H1 (cell line): ENCODE data around the gene ZNF488. TPM values are rescaled to one million over a fixed set of nuclear protein-coding genes. Genes with fewer than 3 reads are reported as not detected.

Source experiments
- CTCF ChIA-PET: fragments of 300-600 bp; sonication (Branson Sonifier 250); formaldehyde crosslinking; loops from one replicate; lab custom pipeline; 2021; ENCODE audit not compliant: partially characterized antibody; lab: Charles Lee
- POLR2A ChIA-PET: fragments of 300-600 bp; sonication (Branson Sonifier 250); formaldehyde crosslinking; loops from one replicate; lab custom pipeline; 2021; ENCODE audit warnings: inconsistent platforms; ENCODE audit not compliant: partially characterized antibody; lab: Charles Lee
- DNase-seq, 2 experiments: peaks; one replicate each; pipeline versions ENCODE4 v3.0.0 to v3.0.0-alpha.2; 2010 to 2022; ENCODE audit warnings: low spot score in 2 of 2, low read depth in 1 of 2, mixed read lengths in 1 of 2
- FAIRE-seq: peaks from 2 replicates; lab custom pipeline; 2011; peaks lifted over from hg19 to GRCh38; lab: Jason Lieb, UNC
- H2AFZ ChIP-seq: 2 replicates; pipeline ENCODE4 v1.8.1; 2012; ENCODE audit warnings: low read length, inconsistent platforms
- H2AK5ac ChIP-seq: 2 replicates; pipeline ENCODE4 v1.6.1; 2013; ENCODE audit warnings: low read depth, low read length
- H2BK120ac ChIP-seq: replicated peaks from 2 replicates; pipeline ENCODE3; 2013; ENCODE audit warnings: low read depth, low read length, inconsistent platforms
- H2BK12ac ChIP-seq: 2 replicates; pipeline ENCODE4 v1.6.1; 2013; ENCODE audit warnings: low read depth, low read length
- H2BK15ac ChIP-seq: 2 replicates; pipeline ENCODE4 v1.6.1; 2013; ENCODE audit warnings: low read length
- H2BK20ac ChIP-seq: 2 replicates; pipeline ENCODE4 v1.6.1; 2013; ENCODE audit warnings: low read length
- H2BK5ac ChIP-seq: 2 replicates; pipeline ENCODE4 v1.6.1; 2013; ENCODE audit warnings: low read depth, low read length
- H3K14ac ChIP-seq: 2 replicates; pipeline ENCODE4 v1.6.1; 2013; ENCODE audit warnings: inconsistent platforms; ENCODE audit not compliant: insufficient read length
- H3K18ac ChIP-seq: 2 replicates; pipeline ENCODE4 v1.6.1; 2013; ENCODE audit warnings: low read length; ENCODE audit errors: extremely low read depth
- H3K23ac ChIP-seq: 2 replicates; pipeline ENCODE4 v1.6.1; 2013; ENCODE audit warnings: inconsistent platforms; ENCODE audit not compliant: insufficient read length
- H3K23me2 ChIP-seq: 2 replicates; pipeline ENCODE4 v1.6.1; 2013; ENCODE audit warnings: low read depth, low read length
- H3K27ac ChIP-seq: 2 replicates; pipeline ENCODE4 v1.6.1; 2011; ENCODE audit warnings: low read depth, low read length, inconsistent platforms
- H3K27me3 ChIP-seq, 4 experiments: replicated peaks in 1 of 4; 1 replicate in 1 of 4; 2 replicates in 3 of 4; pipeline versions ENCODE4 v1.6.1 to v1.8.1; 2011 to 2013; ENCODE audit warnings: low read length in 3 of 4, mild to moderate bottlenecking in 3 of 4, inconsistent platforms in 2 of 4, mixed read lengths in 2 of 4, moderate library complexity in 1 of 4; ENCODE audit not compliant: control insufficient read depth in 3 of 4, insufficient read depth in 3 of 4; ENCODE audit errors: extremely low read depth in 1 of 4
- H3K36me3 ChIP-seq, 4 experiments: 2 replicates each; pipeline versions ENCODE4 v1.6.1 to v1.8.1; 2011 to 2013; ENCODE audit warnings: mild to moderate bottlenecking in 4 of 4, low read length in 3 of 4, moderate library complexity in 2 of 4, control low read depth in 1 of 4, inconsistent platforms in 1 of 4; ENCODE audit not compliant: insufficient read depth in 4 of 4, control insufficient read depth in 2 of 4
- H3K4ac ChIP-seq: replicated peaks from 2 replicates; pipeline ENCODE3; 2013; ENCODE audit warnings: low read length, low read depth, mixed read lengths, inconsistent platforms; ENCODE audit not compliant: insufficient read length
- H3K4me1 ChIP-seq, 4 experiments: replicated peaks in 1 of 4; 1 replicate in 1 of 4; 2 replicates in 3 of 4; pipeline versions ENCODE4 v1.6.1 to v1.8.1; 2011 to 2013; ENCODE audit warnings: low read length in 3 of 4, inconsistent platforms in 2 of 4, mixed read lengths in 1 of 4; ENCODE audit not compliant: insufficient read depth in 4 of 4, control insufficient read depth in 3 of 4
- H3K4me2 ChIP-seq, 2 experiments: 2 replicates each; pipeline versions ENCODE4 v1.6.1 to v1.8.1; 2011 to 2013; ENCODE audit warnings: low read depth in 2 of 2, low read length in 2 of 2, control low read depth in 1 of 2, inconsistent platforms in 1 of 2, mild to moderate bottlenecking in 1 of 2; ENCODE audit not compliant: insufficient read depth in 1 of 2
- H3K4me3 ChIP-seq, 4 experiments: fragments of 200-600, 300-600 bp in 1 of 4; sonication (generic), shearing (Covaris generic), sonication (Bioruptor Twin) in 1 of 4; 2 replicates each; pipeline versions ENCODE4 v1.5.1 to v1.8.1; 2011 to 2016; ENCODE audit warnings: low read length in 4 of 4, low read depth in 3 of 4, control low read depth in 2 of 4, inconsistent platforms in 2 of 4, mild to moderate bottlenecking in 2 of 4, mixed read lengths in 1 of 4, moderate library complexity in 1 of 4; ENCODE audit not compliant: insufficient read depth in 2 of 4; ENCODE audit errors: extremely low read depth in 1 of 4
- H3K56ac ChIP-seq: replicated peaks from 2 replicates; pipeline ENCODE3; 2013; ENCODE audit warnings: low read depth, mild to moderate bottlenecking, mixed read lengths, low read length, inconsistent platforms; ENCODE audit not compliant: insufficient read length
- H3K79me1 ChIP-seq: 2 replicates; pipeline ENCODE4 v1.6.1; 2013; ENCODE audit warnings: low read depth, low read length, control low read depth
- H3K79me2 ChIP-seq, 2 experiments: 2 replicates each; pipeline versions ENCODE4 v1.6.1 to v1.8.1; 2012 to 2013; ENCODE audit warnings: low read length in 2 of 2, mild to moderate bottlenecking in 2 of 2, inconsistent platforms in 1 of 2; ENCODE audit not compliant: insufficient read depth in 2 of 2, control insufficient read depth in 1 of 2
- H3K9ac ChIP-seq, 4 experiments: replicated peaks in 1 of 4; 1 replicate in 1 of 4; 2 replicates in 3 of 4; pipeline versions ENCODE4 v1.6.1 to v1.8.1; 2011 to 2013; ENCODE audit warnings: low read depth in 3 of 4, low read length in 3 of 4, control low read depth in 2 of 4, mild to moderate bottlenecking in 2 of 4, moderate library complexity in 2 of 4, inconsistent platforms in 1 of 4; ENCODE audit errors: extremely low read depth in 1 of 4
- H3K9me3 ChIP-seq, 2 experiments: 2 replicates each; pipeline versions ENCODE4 v1.6.1 to v1.8.1; 2012 to 2013; ENCODE audit warnings: mild to moderate bottlenecking in 2 of 2, moderate library complexity in 2 of 2, control low read depth in 1 of 2, inconsistent platforms in 1 of 2, low read depth in 1 of 2, low read length in 1 of 2, mixed read lengths in 1 of 2; ENCODE audit not compliant: insufficient read depth in 2 of 2
- H4K20me1 ChIP-seq, 2 experiments: replicated peaks in 1 of 2; 2 replicates each; pipeline versions ENCODE3 to v1.8.1; 2011 to 2013; ENCODE audit warnings: inconsistent platforms in 2 of 2, low read length in 2 of 2, mild to moderate bottlenecking in 1 of 2; ENCODE audit not compliant: insufficient read depth in 2 of 2, control insufficient read depth in 1 of 2
- H4K5ac ChIP-seq: 2 replicates; pipeline ENCODE4 v1.6.1; 2013; ENCODE audit warnings: low read length, low read depth, mixed read lengths, inconsistent platforms; ENCODE audit not compliant: insufficient read length
- H4K8ac ChIP-seq: 2 replicates; pipeline ENCODE4 v1.8.0; 2013; ENCODE audit warnings: mild to moderate bottlenecking, moderate library complexity, low read length, inconsistent platforms; ENCODE audit not compliant: insufficient read depth; ENCODE audit errors: extremely low read depth
- H4K91ac ChIP-seq: replicated peaks from 2 replicates; pipeline ENCODE3; 2013; ENCODE audit warnings: low read length, mixed read lengths, inconsistent platforms; ENCODE audit not compliant: insufficient read length
- WGBS, 2 experiments: shearing (Covaris generic) in 1 of 2; methylation state at CpG; one replicate each; pipeline versions ENCODE4 v1.1.6 to v1.1.7; 2013 to 2015; ENCODE audit warnings: low lambda C conversion rate in 2 of 2, mixed read lengths in 2 of 2, inconsistent platforms in 1 of 2, low coverage in 1 of 2, missing lambda C conversion rate in 1 of 2; ENCODE audit not compliant: insufficient replicate concordance in 2 of 2, insufficient coverage in 1 of 2, insufficient read length in 1 of 2; ENCODE audit errors: extremely low coverage in 1 of 2, missing lambda C conversion rate in 1 of 2; 5-methylcytosine and 5-hydroxymethylcytosine counted together
- polyA plus RNA-seq, 7 experiments: library from polyadenylated mRNA; depleted of rRNA in 3 of 7; stranded (reverse) in 5 of 7; unstranded in 2 of 7; fragments of >200 nt in 5 of 7; fragments of 200-250 nt in 2 of 7; gene quantifications; 1 replicate in 5 of 7; 2 replicates in 1 of 7; 4 replicates in 1 of 7; pipeline versions ENCODE4 v1.2.1 to v1.2.3, GENCODE V29; 2011 to 2013; ENCODE audit warnings: missing spikeins in 2 of 7, mixed read lengths in 2 of 7
- total RNA-seq: library from RNA; stranded (reverse); fragmentation: NEBNext Ultra II Directional; extraction: Animal tissue kit (Norgen Biotek cat#: 25700); gene quantifications from 2 replicates; pipeline ENCODE4 v1.2.1, GENCODE V29; 2021
- TF ChIP-seq, protein P1 (sequence below): IDR thresholded peaks from 2 replicates; pipeline ENCODE4 v1.6.1; 2012; ENCODE audit warnings: inconsistent platforms

Gene ZNF488
- total and polyA plus RNA-seq, 2 of the 8 experiments (the other 6 are each of a cell fraction or from before 2014, with no cell fraction given): 7.9 to 11.4 TPM

DNA sequence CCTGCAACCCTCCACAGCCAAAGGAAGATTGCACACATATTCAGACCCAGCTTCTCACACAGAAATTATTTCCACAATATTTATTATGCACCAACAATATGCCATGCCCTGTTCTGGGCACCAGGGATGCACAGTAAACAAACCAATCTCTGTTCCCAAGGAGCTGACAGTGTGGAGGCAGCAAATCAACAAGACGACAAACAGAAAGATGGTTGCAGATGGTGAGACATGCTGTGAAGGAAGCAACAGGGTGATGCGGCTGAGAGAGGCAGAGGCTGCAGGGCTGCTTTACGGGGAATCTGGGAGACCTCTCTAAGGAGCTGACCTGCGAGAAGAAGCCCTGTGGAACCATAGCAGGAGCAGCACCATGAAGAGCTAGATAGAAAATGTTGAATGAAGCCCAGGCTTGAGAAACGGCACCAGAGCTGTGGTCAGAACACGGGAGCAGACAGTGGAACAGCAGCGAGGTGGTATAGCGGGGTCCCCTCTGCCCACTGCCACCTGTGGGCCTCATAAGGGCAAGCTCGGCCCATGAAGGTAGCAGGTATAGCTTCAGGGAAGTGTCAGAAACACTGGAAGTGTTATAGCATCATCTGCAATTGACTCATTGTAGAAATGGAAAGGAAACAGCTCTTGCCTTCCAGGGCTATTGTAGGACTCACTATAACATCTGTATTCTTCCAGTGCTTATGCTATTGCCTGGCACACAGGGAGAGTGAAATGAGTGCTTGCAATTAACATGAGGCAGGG is 18.5 kb downstream of the ZNF488 start:
- Histone ChIP-seq H2BK15ac (peak overlapping the region; percentile 1; the same call in 1 of the 2 replicates), H3K79me1 (no peaks in the 10 kb centered on the region), H3K9me3 (no peaks in the 10 kb centered on the region), H3K4me2 (no peak overlapping the region), H3K79me2 (no peaks in the 10 kb centered on the region), H3K14ac (no peak overlapping the region), H3K4me1 (peaks cover 2 to 7% (median 3%) of the 10 kb centered on the region in 4 experiments; a peak in 3 of 7 replicates), H2BK5ac (no peak overlapping the region), H2BK20ac (no peak overlapping the region), H4K5ac (no peak overlapping the region), H3K27ac (no peak overlapping the region), H3K36me3 (no peaks in the 10 kb centered on the region), H4K8ac (no peak overlapping the region), H3K18ac (no peak overlapping the region), H4K20me1 (peaks cover 0 to 1% of the 10 kb centered on the region in 2 experiments), H4K91ac (no peak overlapping the region), H3K23me2 (no peaks in the 10 kb centered on the region), H3K27me3 (no peaks in the 10 kb centered on the region), H3K23ac (no peak overlapping the region), H3K9ac (no peak overlapping the region), H2AK5ac (no peak overlapping the region), H3K4me3 (no peak overlapping the region), H2BK12ac (no peak overlapping the region), H3K56ac (no peak overlapping the region), H2AFZ (no peak overlapping the region), H2BK120ac (no peak overlapping the region), H3K4ac (no peak overlapping the region)
- ChIA-PET POLR2A (interaction anchor here (2.8 kb wide), 1 partner anchor 18 kb away, joined by 8 read pairs; the partner anchor contains the start of gene ZNF488), CTCF (interaction anchor here (0.7 to 8.9 kb wide), 6 partner anchors 9 to 372 kb away, joined by 3 to 132 read pairs (median 4); partner anchors contain the start of gene RBP3)
- TF ChIP-seq, protein P1, sequence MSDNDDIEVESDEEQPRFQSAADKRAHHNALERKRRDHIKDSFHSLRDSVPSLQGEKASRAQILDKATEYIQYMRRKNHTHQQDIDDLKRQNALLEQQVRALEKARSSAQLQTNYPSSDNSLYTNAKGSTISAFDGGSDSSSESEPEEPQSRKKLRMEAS: no peak
- WGBS, 2 experiments: 90% methylated on average over 9 of the region's 9 CpGs; no CpG with 5 or more reads in 1 of the 2 experiments
- no peak for DNase-seq
- no peak for FAIRE-seq
